Immature natural killer cell (primary cell): Measurements from ENCODE around the gene LGALS8. TPM values are rescaled to one million over a fixed set of nuclear protein-coding genes. Genes with fewer than 3 reads are reported as not detected.
A peak's percentile ranks its signal among the peaks of the same experiment; 100 is the strongest.

ENCODE experiments used
- DNase-seq, 3 donors: peaks; one replicate each; pipeline ENCODE4 v3.0.0; 2022; ENCODE audit warnings: mixed read lengths in 1 of 3
- H3K27ac Mint-ChIP-seq, 6 donors: one replicate each; pipeline ENCODE4 v1.8.0; 2020; ENCODE audit warnings: mixed read lengths in 6 of 6, mild to moderate bottlenecking in 5 of 6, inconsistent platforms in 4 of 6, moderate library complexity in 3 of 6
- H3K27me3 Mint-ChIP-seq, 3 donors: one replicate each; pipeline ENCODE4 v1.8.0; 2020 to 2021; ENCODE audit warnings: low read depth in 3 of 3, mild to moderate bottlenecking in 3 of 3, mixed read lengths in 3 of 3, moderate library complexity in 3 of 3, inconsistent platforms in 1 of 3
- H3K36me3 Mint-ChIP-seq, 3 donors: one replicate each; pipeline ENCODE4 v1.8.0; 2020; ENCODE audit warnings: mixed read lengths in 3 of 3, inconsistent platforms in 2 of 3, mild to moderate bottlenecking in 2 of 3
- H3K4me1 Mint-ChIP-seq, 2 donors: one replicate each; pipeline ENCODE4 v1.8.0; 2020; ENCODE audit warnings: inconsistent platforms in 2 of 2, mild to moderate bottlenecking in 2 of 2, mixed read lengths in 2 of 2, moderate library complexity in 1 of 2
- H3K4me3 Mint-ChIP-seq, 5 donors: one replicate each; pipeline ENCODE4 v1.8.0; 2020; ENCODE audit warnings: mild to moderate bottlenecking in 5 of 5, mixed read lengths in 5 of 5, inconsistent platforms in 3 of 5, moderate library complexity in 3 of 5
- H3K9me3 Mint-ChIP-seq, 6 donors: one replicate each; pipeline ENCODE4 v1.8.0; 2020; ENCODE audit warnings: mild to moderate bottlenecking in 6 of 6, mixed read lengths in 6 of 6, inconsistent platforms in 4 of 6, moderate library complexity in 3 of 6
- polyA plus RNA-seq, 3 donors: library from polyadenylated mRNA; unstranded; fragments of 300-500 nt; fragmentation: Illumina TruSeq; gene quantifications; one replicate each; pipeline ENCODE4 v1.2.3, GENCODE V29; 2021

LGALS8 gene
- polyA plus RNA-seq, 3 donors from 2014 or later, result 24.9 to 43.6 (median 26.6) TPM

DNA sequence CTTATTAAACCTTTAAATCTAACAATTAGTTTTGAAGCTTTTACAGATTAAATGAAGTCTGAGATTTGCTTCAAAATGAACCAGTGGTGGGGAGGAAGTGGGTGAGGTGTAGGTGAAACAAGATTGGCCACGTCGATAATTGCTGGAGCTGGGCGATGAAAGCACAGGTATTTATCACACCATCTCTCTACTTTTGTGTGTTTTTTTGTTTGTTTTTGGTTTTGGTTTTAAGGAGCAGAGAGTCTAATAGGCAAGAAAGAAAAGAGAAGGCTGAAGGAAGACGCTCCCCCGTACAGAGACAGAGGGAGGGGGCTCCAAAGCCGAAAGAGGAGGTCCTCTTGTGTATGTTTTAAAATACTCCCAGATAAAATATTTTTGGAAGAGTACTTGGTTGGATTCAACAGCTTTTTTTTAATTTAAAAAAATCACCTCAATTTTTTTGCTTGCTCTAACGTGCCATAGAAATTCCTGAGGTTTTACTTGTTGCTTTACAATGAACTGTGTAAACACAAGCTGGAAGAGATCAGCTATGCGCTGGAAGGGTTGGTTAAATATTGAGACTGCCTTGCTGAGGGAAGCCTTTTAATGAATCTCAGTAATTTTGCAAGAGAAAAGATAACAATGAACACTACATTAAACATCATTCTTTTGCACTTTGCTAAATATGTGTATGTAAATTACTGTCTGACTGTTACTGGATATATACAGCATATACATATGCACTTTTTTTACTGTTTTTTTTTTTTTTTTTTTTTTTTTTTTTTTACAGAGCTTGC lies 6.7 kb upstream of the LGALS8 start:
- Mint-ChIP-seq H3K9me3 (no peaks in the 10 kb centered on the region), H3K36me3 (no peaks in the 10 kb centered on the region), H3K27ac (peak overlapping the region in 4 of 6 donors; percentile 2 to 84 (median 8)), H3K4me3 (peak overlapping the region in 4 of 5 donors; percentile 22 to 66 (median 50)), H3K4me1 (peaks cover 8 to 24% of the 10 kb centered on the region in 2 donors), H3K27me3 (peaks cover 0 to 5% (median 2%) of the 10 kb centered on the region in 3 donors)
- peak in 2 of 3 donors; percentile 13 to 32 for DNase-seq

DNA sequence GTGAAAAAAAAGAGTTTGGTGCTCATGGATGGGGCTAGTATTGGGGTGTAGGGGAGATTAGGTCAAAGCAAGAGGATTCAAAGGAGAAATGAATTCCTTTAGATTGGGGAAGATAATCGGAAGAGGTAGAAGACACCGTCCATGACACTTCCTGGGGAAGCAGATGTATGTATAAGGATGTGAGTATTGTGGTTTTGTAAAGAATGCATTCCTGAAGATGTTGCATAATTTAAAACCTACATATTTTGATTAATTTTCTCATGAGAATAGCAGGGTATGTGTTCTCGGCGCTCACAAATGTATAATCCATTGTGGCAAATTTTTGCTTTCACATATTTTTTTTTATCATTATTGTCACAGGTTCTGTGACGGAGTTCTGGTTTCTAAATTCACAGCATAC lies 5.5 kb upstream of the LGALS8 start:
- no peak overlapping the region for H3K4me3 Mint-ChIP-seq
- DNase-seq, result no peak
- peaks cover 0 to 5% (median 2%) of the 10 kb centered on the region in 3 donors for H3K27me3 Mint-ChIP-seq

GRCh38 chr1:236520445-236521005 lies 3.3 kb upstream of the LGALS8 start:
- H3K4me3 Mint-ChIP-seq, result no peak overlapping the region

More for the DNA sequence above, 5.5 kb upstream of the LGALS8 start:
- H3K27ac Mint-ChIP-seq, result no peak overlapping the region
- H3K9me3 Mint-ChIP-seq, result no peaks in the 10 kb centered on the region
- H3K4me1 Mint-ChIP-seq, result peaks cover 14 to 34% of the 10 kb centered on the region in 2 donors
- H3K36me3 Mint-ChIP-seq, result no peaks in the 10 kb centered on the region

DNA sequence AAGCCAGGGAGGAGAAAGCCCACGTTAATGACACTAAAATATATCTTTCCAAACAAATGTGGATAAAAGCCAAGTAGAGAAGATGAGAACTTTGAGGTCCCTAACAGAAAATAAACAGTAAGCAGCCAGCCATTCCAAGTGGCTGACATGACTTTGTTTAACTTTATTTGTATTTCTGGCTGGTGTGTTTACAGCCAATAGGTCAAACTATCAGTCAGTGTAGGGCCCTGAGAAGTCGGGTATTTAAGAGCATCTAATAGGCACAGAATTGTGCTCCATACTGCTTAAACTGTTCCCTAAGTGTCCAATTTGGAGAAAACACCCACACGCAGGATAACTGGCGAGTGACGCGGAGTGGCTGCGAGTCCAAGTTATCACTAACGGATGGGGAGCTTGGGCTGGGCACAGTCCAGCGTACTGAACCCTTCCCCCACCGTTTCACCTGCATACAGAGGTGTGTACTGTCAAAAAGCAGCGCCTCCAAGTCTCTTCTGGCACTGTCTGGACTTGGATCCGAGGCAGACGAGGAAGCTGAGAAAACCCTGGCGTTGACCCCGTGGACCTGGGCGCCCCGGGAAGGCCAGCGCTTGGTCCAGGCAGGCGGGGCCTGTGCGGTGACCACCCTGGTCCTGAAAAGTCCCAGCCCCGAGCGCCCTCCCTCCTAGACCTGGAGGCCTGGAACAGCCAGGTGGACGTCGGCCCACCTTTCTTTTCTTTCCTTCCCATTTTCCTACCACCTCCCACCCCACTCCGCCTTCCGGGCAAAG lies 662 bp upstream of the LGALS8 start:
- no peak for DNase-seq

More at GRCh38 chr1:236520445-236521005, 3.3 kb upstream of the LGALS8 start:
- H3K27me3 Mint-ChIP-seq, result peaks cover 7 to 18% (median 8%) of the 10 kb centered on the region in 3 donors
- H3K27ac Mint-ChIP-seq, result no peak overlapping the region
- DNase-seq, result no peak
- H3K9me3 Mint-ChIP-seq, result no peaks in the 10 kb centered on the region
- H3K4me1 Mint-ChIP-seq, result peaks cover 27 to 38% of the 10 kb centered on the region in 2 donors
- no peaks in the 10 kb centered on the region for H3K36me3 Mint-ChIP-seq

DNA sequence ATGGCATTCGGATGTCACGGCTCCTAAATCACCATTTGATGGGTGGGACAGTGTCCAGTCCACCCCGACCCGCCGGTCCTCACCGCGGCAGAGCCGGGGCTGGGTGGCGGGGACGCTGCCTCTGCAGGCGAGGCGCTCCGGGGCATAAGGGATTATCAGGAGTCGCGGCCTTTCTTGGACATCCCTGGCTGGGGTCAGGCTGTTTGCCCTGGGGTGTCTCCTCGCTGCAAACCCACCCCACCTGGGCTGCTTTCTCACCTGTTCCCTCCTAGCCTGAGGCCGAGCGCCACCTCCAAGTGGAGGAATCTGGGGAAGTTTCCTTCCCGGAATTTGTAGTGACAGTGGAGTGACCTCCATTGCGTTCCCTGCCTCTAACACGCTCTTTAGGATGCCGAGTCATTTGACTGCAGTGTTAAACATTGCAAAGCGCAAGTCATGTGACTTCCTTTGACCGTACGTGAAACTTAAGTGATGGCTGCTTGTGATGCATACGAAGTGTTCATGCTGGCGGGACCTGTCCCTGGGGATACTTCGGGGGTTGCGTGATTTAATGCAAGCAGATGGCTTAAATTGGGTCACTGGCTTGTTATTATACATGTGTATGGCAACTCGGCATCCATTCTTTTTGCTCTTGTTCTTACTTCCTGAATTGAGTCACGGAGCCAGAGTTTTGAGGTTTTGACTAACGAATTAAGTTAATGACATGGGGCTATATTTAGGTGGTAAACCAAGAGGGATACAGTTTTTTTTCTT lies 536 bp downstream of the LGALS8 start:
- DNase-seq, result peak; percentile 66 to 71 (median 67)
- Mint-ChIP-seq H3K36me3 (peaks cover 11 to 18% (median 15%) of the 10 kb centered on the region in 3 donors), H3K9me3 (no peaks in the 10 kb centered on the region), H3K4me3 (peak overlapping the region; percentile 96 to 99 (median 98)), H3K27me3 (peaks cover 5 to 15% (median 8%) of the 10 kb centered on the region in 3 donors), H3K4me1 (peaks cover 19 to 32% of the 10 kb centered on the region in 2 donors), H3K27ac (peak overlapping the region; percentile 93 to 97 (median 96))

More for the DNA sequence above, 662 bp upstream of the LGALS8 start:
- Mint-ChIP-seq H3K4me3 (peak overlapping the region; percentile 96 to 99 (median 98)), H3K4me1 (peaks cover 19 to 32% of the 10 kb centered on the region in 2 donors), H3K9me3 (no peaks in the 10 kb centered on the region), H3K36me3 (peaks cover 11 to 15% (median 15%) of the 10 kb centered on the region in 3 donors), H3K27me3 (peaks cover 5 to 16% (median 8%) of the 10 kb centered on the region in 3 donors), H3K27ac (peak overlapping the region; percentile 93 to 97 (median 96))

GRCh38 chr1:236524895-236525184 lies 1.1 kb downstream of the LGALS8 start:
- Mint-ChIP-seq H3K27ac (peak overlapping the region; percentile 93 to 97 (median 96)), H3K9me3 (no peaks in the 10 kb centered on the region), H3K4me3 (peak overlapping the region; percentile 96 to 99 (median 98)), H3K4me1 (peaks cover 19 to 32% of the 10 kb centered on the region in 2 donors), H3K27me3 (peaks cover 5 to 15% (median 8%) of the 10 kb centered on the region in 3 donors), H3K36me3 (peaks cover 11 to 18% (median 15%) of the 10 kb centered on the region in 3 donors)
- DNase-seq, result no peak

- H3K9me3 Mint-ChIP-seq, result no peaks in the 10 kb centered on the region
- peak overlapping the region in 1 of 6 donors; percentile 47 for H3K27ac Mint-ChIP-seq
- H3K4me3 Mint-ChIP-seq, result peak overlapping the region in 2 of 5 donors; percentile 2 to 11
- DNase-seq, result no peak
- H3K4me1 Mint-ChIP-seq, result peaks cover 20 to 44% of the 10 kb centered on the region in 2 donors
- H3K27me3 Mint-ChIP-seq, result peaks cover 7 to 14% (median 8%) of the 10 kb centered on the region in 3 donors
- peaks cover 14 to 21% (median 15%) of the 10 kb centered on the region in 3 donors for H3K36me3 Mint-ChIP-seq
These were observed 2.3 kb downstream of the LGALS8 start for GRCh38 chr1:236526079-236526478.

DNA sequence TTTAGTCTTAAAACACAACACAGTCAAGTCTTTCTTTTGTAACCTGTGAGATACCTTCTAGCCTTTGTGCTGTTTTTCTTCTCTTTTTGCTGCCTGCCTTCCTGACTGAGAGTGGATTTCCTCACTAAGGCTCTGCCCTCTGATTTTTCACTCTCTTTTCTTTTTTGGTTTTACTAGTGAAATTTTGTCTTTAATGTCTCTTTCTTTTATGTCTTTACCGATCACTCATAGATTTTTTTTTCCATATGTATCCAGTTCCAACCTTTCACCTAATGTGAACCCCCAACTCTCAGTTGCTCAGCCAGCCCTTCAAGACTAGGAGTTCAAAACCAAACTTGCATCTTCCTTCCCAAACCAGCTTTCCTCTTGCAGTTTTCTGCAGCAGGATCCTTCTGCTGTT lies 6.5 kb downstream of the LGALS8 start:
- peaks cover 9 to 46% of the 10 kb centered on the region in 2 donors for H3K4me1 Mint-ChIP-seq
- H3K27me3 Mint-ChIP-seq, result peaks cover 0 to 1% (median 0%) of the 10 kb centered on the region in 3 donors
- no peaks in the 10 kb centered on the region for H3K9me3 Mint-ChIP-seq

GRCh38 chr1:236530959-236531358 lies 7.2 kb downstream of the LGALS8 start:
- no peaks in the 10 kb centered on the region for H3K9me3 Mint-ChIP-seq
- H3K27ac Mint-ChIP-seq, result peak overlapping the region in 1 of 6 donors; percentile 14
- no peak overlapping the region for H3K4me3 Mint-ChIP-seq
- DNase-seq, result no peak
- peaks cover 9 to 49% of the 10 kb centered on the region in 2 donors for H3K4me1 Mint-ChIP-seq
- H3K36me3 Mint-ChIP-seq, result peaks cover 19 to 34% (median 22%) of the 10 kb centered on the region in 3 donors
- peaks cover 0 to 1% (median 0%) of the 10 kb centered on the region in 3 donors for H3K27me3 Mint-ChIP-seq

More for the DNA sequence above, 6.5 kb downstream of the LGALS8 start:
- Mint-ChIP-seq H3K27ac (peak overlapping the region in 3 of 6 donors; percentile 7 to 45 (median 8)), H3K4me3 (no peak overlapping the region), H3K36me3 (peaks cover 20 to 36% (median 22%) of the 10 kb centered on the region in 3 donors)
- DNase-seq, result no peak

DNA sequence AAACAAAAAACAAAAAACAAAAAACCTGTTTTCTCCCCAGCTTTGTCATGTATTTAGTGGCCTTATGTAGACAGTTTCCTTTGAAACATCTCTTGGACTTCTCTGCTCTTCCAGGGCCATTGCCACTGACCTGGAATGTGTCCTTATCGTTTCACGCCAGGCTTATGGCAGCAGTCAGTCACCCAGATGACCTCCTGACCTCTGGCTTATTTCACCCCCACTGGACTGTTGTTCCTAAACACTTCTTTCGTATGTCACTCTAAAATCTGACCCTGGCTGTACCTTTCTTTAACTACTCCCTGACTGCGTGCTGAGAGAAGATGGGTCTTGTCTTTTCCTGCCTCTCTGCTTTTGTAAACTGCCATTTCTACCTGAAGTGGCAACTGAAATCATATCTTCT lies 9.1 kb downstream of the LGALS8 start:
- no peaks in the 10 kb centered on the region for H3K9me3 Mint-ChIP-seq
- H3K27me3 Mint-ChIP-seq, result peaks cover 0 to 1% (median 0%) of the 10 kb centered on the region in 3 donors
- no peak overlapping the region for H3K4me3 Mint-ChIP-seq
- peaks cover 14 to 51% of the 10 kb centered on the region in 2 donors for H3K4me1 Mint-ChIP-seq
- H3K27ac Mint-ChIP-seq, result peak overlapping the region in 1 of 6 donors; percentile 9
- peaks cover 9 to 25% (median 11%) of the 10 kb centered on the region in 3 donors for H3K36me3 Mint-ChIP-seq
- DNase-seq, result no peak

- Mint-ChIP-seq H3K27me3 (peaks cover 0 to 1% (median 0%) of the 10 kb centered on the region in 3 donors), H3K4me1 (peaks cover 14 to 51% of the 10 kb centered on the region in 2 donors), H3K9me3 (no peaks in the 10 kb centered on the region), H3K4me3 (no peak overlapping the region), H3K36me3 (peaks cover 9 to 30% (median 11%) of the 10 kb centered on the region in 3 donors), H3K27ac (peak overlapping the region in 1 of 6 donors; percentile 19)
- no peak for DNase-seq
These were observed 10.4 kb downstream of the LGALS8 start for GRCh38 chr1:236534151-236534651.

DNA sequence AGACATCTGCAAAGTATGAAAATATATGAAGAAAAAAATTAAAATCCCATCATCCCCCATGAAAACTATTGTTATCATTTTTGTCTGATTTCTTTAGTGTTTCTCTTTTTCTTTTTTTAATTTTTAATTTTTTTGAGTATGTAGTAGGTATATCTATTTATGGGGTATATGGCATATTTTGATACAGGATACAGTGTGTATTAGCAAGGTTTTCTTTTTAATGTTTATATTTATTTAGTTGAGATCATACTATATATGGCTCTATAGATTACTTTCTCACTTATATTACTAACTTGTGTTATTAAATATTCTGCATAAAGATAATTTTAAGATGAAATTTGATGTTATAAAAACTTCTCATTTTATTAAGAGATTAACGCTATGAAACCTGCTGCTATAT lies 11.4 kb downstream of the LGALS8 start:
- H3K27ac Mint-ChIP-seq, result no peak overlapping the region
- peaks cover 0 to 1% (median 0%) of the 10 kb centered on the region in 3 donors for H3K27me3 Mint-ChIP-seq
- no peak for DNase-seq
- H3K36me3 Mint-ChIP-seq, result peaks cover 11 to 38% (median 12%) of the 10 kb centered on the region in 3 donors
- H3K4me3 Mint-ChIP-seq, result no peak overlapping the region
- H3K4me1 Mint-ChIP-seq, result peaks cover 14 to 48% of the 10 kb centered on the region in 2 donors
- H3K9me3 Mint-ChIP-seq, result no peaks in the 10 kb centered on the region
